GM19099 (cell line): ENCODE data around the gene IL22RA1.

Experiments used
- POLR2A ChIP-seq: IDR thresholded peaks from 3 replicates; pipeline ENCODE4 v1.6.1; 2011; ENCODE audit warnings: low read depth; ENCODE audit not compliant: insufficient read length; ENCODE audit errors: extremely low read depth

Gene IL22RA1

DNA sequence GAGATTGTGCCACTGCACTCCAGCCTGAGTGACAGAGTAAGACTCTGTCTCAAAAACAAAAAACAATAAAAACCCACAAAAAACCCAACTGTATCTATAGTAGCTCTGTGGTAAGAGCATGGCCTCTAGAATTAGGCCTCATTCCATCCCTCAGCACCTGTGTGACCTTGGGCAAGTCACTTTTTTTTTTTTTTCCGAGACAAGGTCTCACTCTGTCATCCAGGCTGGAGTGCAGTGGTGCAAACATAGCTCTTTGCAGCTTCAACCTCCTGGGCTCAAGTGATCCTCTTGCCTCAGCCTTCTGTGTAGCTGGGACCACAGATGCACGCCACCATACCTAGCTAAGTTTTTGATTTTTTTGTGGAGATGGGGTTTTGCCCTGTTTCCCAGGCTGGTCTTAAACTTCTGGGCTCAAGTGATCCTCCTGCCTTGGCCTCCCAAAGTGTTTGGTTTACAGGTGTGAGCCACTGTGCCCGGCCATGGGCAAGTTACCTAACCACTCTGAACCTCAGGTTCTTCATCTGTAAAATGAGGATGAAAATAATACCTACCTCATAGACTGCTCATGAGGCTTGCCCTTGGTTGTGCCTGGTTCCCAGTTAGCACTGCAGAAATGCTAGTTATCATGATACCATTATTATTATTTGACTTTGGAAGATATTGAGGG lies 15.7 kb downstream of the IL22RA1 start:
- TF ChIP-seq POLR2A: no peak

GRCh38 chr1:24126672-24127023 lies 16.3 kb downstream of the IL22RA1 start:
- no peak for TF ChIP-seq POLR2A

DNA sequence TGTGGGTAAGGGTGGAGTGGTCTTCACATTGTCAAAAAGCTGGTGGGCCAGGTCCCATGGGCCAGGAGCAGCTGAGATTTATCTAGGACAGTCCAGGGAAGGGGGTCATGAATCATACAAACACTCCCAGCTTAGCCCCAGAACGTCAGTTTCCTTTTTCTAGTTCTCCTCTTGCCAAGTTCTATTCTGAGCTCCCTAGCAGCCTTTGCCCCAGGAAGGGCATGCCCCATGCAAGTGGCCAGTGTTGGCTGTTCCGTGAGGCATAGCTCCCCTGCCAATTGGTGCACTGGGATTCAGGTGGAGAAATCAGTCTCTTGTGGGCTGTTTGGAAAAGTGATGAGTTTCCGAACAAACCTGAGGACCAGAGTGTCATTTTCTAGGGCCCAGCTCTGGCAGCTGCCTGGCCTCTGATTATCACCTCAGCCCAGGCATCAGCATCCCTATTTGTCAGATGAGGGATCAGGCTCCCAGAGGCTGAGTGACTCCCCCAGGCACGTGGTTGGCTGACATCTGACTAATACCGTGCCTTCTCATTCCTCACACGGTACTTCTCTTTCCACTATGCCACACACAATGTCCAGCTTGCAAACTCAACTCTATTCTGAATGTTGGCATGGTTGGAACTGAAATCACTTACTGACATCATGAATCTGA lies 16.8 kb downstream of the IL22RA1 start:
- TF ChIP-seq POLR2A: no peak

- TF ChIP-seq POLR2A: no peak
Observed at GRCh38 chr1:24125456-24125855, 17.5 kb downstream of the IL22RA1 start.

- no peak for TF ChIP-seq POLR2A
Observed at GRCh38 chr1:24124980-24125379, 18.0 kb downstream of the IL22RA1 start.

DNA sequence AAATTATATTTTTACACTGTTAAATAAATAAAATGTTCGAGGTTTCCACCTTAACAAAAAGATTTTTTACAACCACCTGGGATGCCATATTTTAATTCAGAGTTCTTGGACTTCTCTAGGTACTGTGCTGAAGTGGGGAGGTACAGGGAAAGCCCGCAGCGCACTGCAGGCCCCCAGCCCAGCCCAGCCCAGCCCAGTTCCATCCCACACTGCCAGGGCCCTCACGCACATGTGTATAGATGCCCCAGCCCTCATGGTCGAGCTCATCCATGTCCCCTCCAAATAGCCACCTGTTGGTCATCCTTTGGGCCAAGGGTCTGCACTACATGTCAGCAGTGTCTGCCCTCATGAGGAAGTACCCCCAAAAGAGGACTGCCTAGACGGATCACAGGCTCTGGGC lies 19.3 kb downstream of the IL22RA1 start:
- no peak for TF ChIP-seq POLR2A

- TF ChIP-seq POLR2A: no peak
Observed at GRCh38 chr1:24122776-24123175, 20.2 kb downstream of the IL22RA1 start.

GRCh38 chr1:24121406-24121805 lies 21.5 kb downstream of the IL22RA1 start:
- TF ChIP-seq POLR2A: no peak

DNA sequence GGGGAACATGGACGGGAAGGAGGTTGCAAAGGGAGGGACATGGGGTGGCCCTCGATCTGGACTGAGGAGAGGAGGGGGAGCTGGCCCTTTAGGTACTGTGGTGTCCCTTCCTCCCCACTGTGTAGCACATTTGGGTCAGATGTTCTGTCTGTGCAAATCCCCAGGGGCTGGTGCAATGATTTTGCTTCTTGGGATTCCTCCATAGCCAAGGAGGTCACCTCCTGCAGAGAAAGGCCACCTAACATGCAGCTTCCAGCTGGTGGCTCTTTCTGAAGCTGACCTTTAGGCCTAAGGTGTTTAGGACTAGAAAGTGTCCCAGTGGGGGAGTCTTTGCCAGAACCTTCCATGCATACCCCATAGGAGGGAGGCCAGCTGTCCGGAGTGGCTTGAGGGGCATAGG lies 22.0 kb downstream of the IL22RA1 start:
- no peak for TF ChIP-seq POLR2A

DNA sequence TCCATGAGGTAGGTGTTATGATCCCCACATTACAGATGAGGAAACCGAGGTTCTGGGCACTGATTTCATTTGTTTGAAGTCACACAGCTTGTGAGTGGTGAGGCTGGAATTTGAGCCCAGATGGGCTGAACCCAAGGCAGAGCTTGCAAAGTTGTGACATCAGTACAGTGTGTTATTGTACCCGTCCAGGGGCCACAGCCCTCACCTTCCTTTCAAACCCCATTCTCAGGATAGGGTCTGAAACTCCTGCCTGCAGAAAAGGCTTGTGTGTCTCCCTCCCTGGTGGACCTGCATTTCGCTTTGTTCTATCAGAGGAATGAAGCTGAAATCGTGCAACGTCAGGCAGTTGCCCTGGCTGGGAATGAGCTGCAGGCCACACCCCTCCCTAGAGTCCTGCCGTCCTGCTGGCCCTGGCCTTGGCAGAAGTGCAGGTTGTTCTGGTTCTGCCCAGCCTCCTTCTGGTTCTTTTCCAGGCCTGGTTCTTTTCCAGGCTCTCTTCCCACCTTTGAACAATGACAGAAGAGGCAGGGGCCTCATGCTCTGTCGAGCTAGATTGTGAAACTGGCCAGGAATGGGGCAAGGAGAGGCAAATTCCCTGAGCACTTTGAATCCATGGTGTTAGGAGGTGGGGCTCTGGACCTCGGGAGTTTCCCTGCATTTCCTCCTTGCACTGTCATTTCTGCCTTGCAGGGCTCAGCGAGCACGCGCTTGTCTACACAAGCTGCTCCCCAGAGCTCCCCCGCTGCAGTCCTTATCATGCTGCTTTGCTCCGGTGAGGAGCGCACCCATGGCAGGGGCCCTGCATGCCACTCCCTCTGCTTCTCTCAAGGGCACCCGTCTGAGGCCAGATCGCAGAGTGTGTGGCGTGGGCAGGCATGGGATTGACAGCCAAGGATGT lies 22.8 kb downstream of the IL22RA1 start:
- TF ChIP-seq POLR2A: no peak

GRCh38 chr1:24119489-24119858 lies 23.5 kb downstream of the IL22RA1 start:
- TF ChIP-seq POLR2A: no peak

- no peak for TF ChIP-seq POLR2A
Observed at GRCh38 chr1:24118410-24119242, 24.3 kb downstream of the IL22RA1 start.

GRCh38 chr1:24117722-24118409 lies 25.1 kb downstream of the IL22RA1 start:
- no peak for TF ChIP-seq POLR2A

DNA sequence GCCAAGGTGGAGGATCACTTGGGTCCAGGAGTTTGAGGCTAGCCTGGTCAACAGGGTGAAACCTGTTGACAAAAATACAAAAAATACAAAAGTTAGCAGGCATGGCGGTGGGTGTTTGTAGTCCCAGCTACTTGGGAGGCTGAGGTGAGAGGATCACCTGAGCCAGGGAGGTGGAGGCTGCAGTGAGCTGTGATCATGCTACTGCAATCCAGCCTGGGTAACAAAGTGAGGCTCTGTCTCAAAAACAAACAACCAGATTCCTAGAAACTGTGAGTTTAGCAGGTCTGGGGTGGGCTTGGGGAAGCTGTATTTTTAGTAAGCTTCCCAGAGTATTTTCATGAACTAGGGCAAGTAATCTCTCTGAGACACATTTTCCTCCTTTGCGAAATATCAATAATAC lies 25.8 kb downstream of the IL22RA1 start:
- TF ChIP-seq POLR2A: no peak

DNA sequence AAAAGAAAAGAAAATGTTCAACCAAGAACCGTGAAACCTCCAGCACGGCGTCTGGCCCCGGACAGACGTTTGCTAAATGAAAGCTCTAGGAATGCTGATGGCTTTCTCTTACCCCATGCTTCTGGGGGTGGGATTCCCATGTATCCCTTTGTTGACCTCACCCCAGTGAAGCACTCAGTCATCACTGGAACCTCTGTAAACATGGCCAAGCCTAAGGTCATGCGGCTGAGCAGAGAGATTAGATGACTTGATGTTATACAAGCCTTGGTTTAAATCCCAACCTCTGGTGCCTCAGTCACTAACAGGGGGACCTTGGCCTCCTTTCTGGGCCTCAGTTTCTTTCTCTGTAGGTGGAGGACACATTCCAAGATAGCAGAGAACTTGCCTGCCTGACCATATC lies 28.2 kb downstream of the IL22RA1 start:
- no peak for TF ChIP-seq POLR2A

DNA sequence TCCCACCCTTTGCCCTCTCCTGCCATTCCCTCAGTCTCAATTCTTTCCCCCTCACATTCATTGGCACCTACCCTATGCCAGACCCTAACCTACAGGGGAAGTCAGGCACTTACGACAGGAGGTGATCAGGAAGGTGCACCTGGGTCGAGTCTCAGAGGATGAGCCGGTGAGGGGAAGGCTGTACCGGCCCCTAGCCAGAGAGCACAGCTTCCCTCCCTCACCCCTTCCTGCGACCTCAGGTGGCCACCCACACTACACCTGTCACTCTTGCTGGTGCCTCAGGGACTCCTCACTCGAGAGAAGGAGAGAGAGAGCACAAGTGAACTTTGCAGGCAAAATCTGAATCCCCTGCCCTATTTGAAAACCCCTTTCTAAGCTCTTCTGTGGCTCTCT lies 29.3 kb downstream of the IL22RA1 start:
- TF ChIP-seq POLR2A: no peak
